PC-9 (cell line): ENCODE data around the gene PRELP.

ENCODE experiments used
- EZH2 ChIP-seq: fragments of 200-600 bp; sonication (generic); IDR thresholded peaks from 2 replicates; pipeline ENCODE4 v1.8.0; 2017; ENCODE audit warnings: antibody characterized with exemption, low read depth
- TF ChIP-seq, protein P1 (sequence below): fragments of 200-600 bp; sonication (generic); conservative IDR thresholded peaks from 2 replicates; pipeline ENCODE4 v1.6.1; 2017; ENCODE audit warnings: mixed run types, antibody characterized with exemption, mild to moderate bottlenecking, moderate library complexity

DNA sequence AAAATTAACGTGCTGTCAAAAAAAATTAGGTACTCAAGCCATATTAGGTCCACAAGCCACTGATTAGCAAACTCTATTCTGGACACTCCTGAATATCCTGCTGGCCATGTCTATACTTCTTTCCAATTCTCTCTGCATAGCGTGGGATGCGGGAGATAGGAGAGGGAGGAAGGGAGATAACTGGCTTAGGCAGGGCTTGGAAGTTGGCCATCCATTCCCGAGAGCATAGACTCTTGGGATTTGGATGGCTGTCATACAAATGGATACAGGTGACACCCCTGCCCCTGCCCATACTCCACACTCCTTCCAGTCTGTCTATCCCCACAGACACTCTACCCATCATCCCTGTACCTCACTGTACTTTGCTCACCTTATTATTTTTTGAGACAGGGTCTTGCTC is 2.3 kb upstream of the PRELP start:
- no peak for TF ChIP-seq EZH2
- TF ChIP-seq, protein P1, sequence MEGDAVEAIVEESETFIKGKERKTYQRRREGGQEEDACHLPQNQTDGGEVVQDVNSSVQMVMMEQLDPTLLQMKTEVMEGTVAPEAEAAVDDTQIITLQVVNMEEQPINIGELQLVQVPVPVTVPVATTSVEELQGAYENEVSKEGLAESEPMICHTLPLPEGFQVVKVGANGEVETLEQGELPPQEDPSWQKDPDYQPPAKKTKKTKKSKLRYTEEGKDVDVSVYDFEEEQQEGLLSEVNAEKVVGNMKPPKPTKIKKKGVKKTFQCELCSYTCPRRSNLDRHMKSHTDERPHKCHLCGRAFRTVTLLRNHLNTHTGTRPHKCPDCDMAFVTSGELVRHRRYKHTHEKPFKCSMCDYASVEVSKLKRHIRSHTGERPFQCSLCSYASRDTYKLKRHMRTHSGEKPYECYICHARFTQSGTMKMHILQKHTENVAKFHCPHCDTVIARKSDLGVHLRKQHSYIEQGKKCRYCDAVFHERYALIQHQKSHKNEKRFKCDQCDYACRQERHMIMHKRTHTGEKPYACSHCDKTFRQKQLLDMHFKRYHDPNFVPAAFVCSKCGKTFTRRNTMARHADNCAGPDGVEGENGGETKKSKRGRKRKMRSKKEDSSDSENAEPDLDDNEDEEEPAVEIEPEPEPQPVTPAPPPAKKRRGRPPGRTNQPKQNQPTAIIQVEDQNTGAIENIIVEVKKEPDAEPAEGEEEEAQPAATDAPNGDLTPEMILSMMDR: no peak
